ENCODE results near the gene LASP1. TPM values are rescaled to one million over a fixed set of nuclear protein-coding genes. Genes with fewer than 3 reads are reported as not detected.
"Not testable (repeated sequence)": the region's sequence is repeated elsewhere in the genome, so short reads cannot be mapped to it uniquely, and the experiment has no call there.

Gene LASP1
- polyA plus RNA-seq, 4 donors, result 152 to 296 (median 235) TPM

GRCh38 chr17:38933962-38934361 lies 64.1 kb downstream of the LASP1 start:
- not testable (repeated sequence) for H3K4me3 ChIP-seq (ENCODE audit: low read depth in 1 of 3, low read length in 3 of 3); H3K9me3 ChIP-seq (ENCODE audit: control insufficient read depth in 2 of 2, insufficient read depth in 1 of 2, low read depth in 1 of 2, low read length in 1 of 2); DNase-seq; H3K27me3 ChIP-seq (ENCODE audit: control insufficient read depth in 3 of 3, insufficient read depth in 3 of 3, low read length in 3 of 3); H3K4me1 ChIP-seq (ENCODE audit: control insufficient read depth in 3 of 3, insufficient read depth in 2 of 3, low read depth in 1 of 3, low read length in 2 of 3); H3K27ac ChIP-seq (ENCODE audit: low read depth in 1 of 3, low read length in 2 of 3); FAIRE-seq; H3K36me3 ChIP-seq (ENCODE audit: control insufficient read depth in 3 of 3, insufficient read depth in 2 of 3, low read depth in 1 of 3, low read length in 3 of 3)
- WGBS, 3 donors, result 70 to 77% (median 70%) methylated on average over 9 of the region's 9 CpGs

- no peaks in the 10 kb centered on the region for H3K27me3 ChIP-seq (ENCODE audit: control insufficient read depth in 3 of 3, insufficient read depth in 3 of 3, low read length in 3 of 3)
- H3K9me3 ChIP-seq (ENCODE audit: control insufficient read depth in 2 of 2, insufficient read depth in 1 of 2, low read depth in 1 of 2, low read length in 1 of 2), result no peaks in the 10 kb centered on the region
- no peak overlapping the region for H3K27ac ChIP-seq (ENCODE audit: low read depth in 1 of 3, low read length in 2 of 3)
- no peak overlapping the region for H3K4me3 ChIP-seq (ENCODE audit: low read depth in 1 of 3, low read length in 3 of 3)
- no peak for FAIRE-seq
- H3K36me3 ChIP-seq (ENCODE audit: control insufficient read depth in 3 of 3, insufficient read depth in 2 of 3, low read depth in 1 of 3, low read length in 3 of 3), result no peaks in the 10 kb centered on the region
- no peaks in the 10 kb centered on the region for H3K4me1 ChIP-seq (ENCODE audit: control insufficient read depth in 3 of 3, insufficient read depth in 2 of 3, low read depth in 1 of 3, low read length in 2 of 3)
- no peak for DNase-seq
Measured at GRCh38 chr17:38939987-38940386, 70.1 kb downstream of the LASP1 start.

GRCh38 chr17:38940404-38940803 lies 70.5 kb downstream of the LASP1 start:
- no peak overlapping the region for H3K4me3 ChIP-seq (ENCODE audit: low read depth in 1 of 3, low read length in 3 of 3)
- H3K27me3 ChIP-seq (ENCODE audit: control insufficient read depth in 3 of 3, insufficient read depth in 3 of 3, low read length in 3 of 3), result no peaks in the 10 kb centered on the region
- no peak overlapping the region for H3K27ac ChIP-seq (ENCODE audit: low read depth in 1 of 3, low read length in 2 of 3)
- 87 to 95% (median 91%) methylated on average over 1 of the region's 1 CpG for WGBS, 3 donors
- FAIRE-seq (no peak), DNase-seq (no peak)
- no peaks in the 10 kb centered on the region for H3K4me1 ChIP-seq (ENCODE audit: control insufficient read depth in 3 of 3, insufficient read depth in 2 of 3, low read depth in 1 of 3, low read length in 2 of 3)
- no peaks in the 10 kb centered on the region for H3K36me3 ChIP-seq (ENCODE audit: control insufficient read depth in 3 of 3, insufficient read depth in 2 of 3, low read depth in 1 of 3, low read length in 3 of 3)
- no peaks in the 10 kb centered on the region for H3K9me3 ChIP-seq (ENCODE audit: control insufficient read depth in 2 of 2, insufficient read depth in 1 of 2, low read depth in 1 of 2, low read length in 1 of 2)

GRCh38 chr17:38942696-38943334 lies 73.0 kb downstream of the LASP1 start:
- FAIRE-seq (no peak), DNase-seq (no peak)
- H3K27me3 ChIP-seq (ENCODE audit: control insufficient read depth in 3 of 3, insufficient read depth in 3 of 3, low read length in 3 of 3), result no peaks in the 10 kb centered on the region
- H3K4me3 ChIP-seq (ENCODE audit: low read depth in 1 of 3, low read length in 3 of 3), result no peak overlapping the region
- 42 to 61% (median 53%) methylated on average over 4 of the region's 4 CpGs for WGBS, 3 donors
- H3K27ac ChIP-seq (ENCODE audit: low read depth in 1 of 3, low read length in 2 of 3), result no peak overlapping the region
- no peaks in the 10 kb centered on the region for H3K4me1 ChIP-seq (ENCODE audit: control insufficient read depth in 3 of 3, insufficient read depth in 2 of 3, low read depth in 1 of 3, low read length in 2 of 3)
- no peaks in the 10 kb centered on the region for H3K9me3 ChIP-seq (ENCODE audit: control insufficient read depth in 2 of 2, insufficient read depth in 1 of 2, low read depth in 1 of 2, low read length in 1 of 2)
- H3K36me3 ChIP-seq (ENCODE audit: control insufficient read depth in 3 of 3, insufficient read depth in 2 of 3, low read depth in 1 of 3, low read length in 3 of 3), result no peaks in the 10 kb centered on the region

GRCh38 chr17:38943607-38944006 lies 73.7 kb downstream of the LASP1 start:
- Histone ChIP-seq H3K4me3 (ENCODE audit: low read depth in 1 of 3, low read length in 3 of 3) (no peak overlapping the region), H3K27ac (ENCODE audit: low read depth in 1 of 3, low read length in 2 of 3) (no peak overlapping the region), H3K36me3 (ENCODE audit: control insufficient read depth in 3 of 3, insufficient read depth in 2 of 3, low read depth in 1 of 3, low read length in 3 of 3) (no peaks in the 10 kb centered on the region), H3K27me3 (ENCODE audit: control insufficient read depth in 3 of 3, insufficient read depth in 3 of 3, low read length in 3 of 3) (no peaks in the 10 kb centered on the region), H3K4me1 (ENCODE audit: control insufficient read depth in 3 of 3, insufficient read depth in 2 of 3, low read depth in 1 of 3, low read length in 2 of 3) (no peaks in the 10 kb centered on the region), H3K9me3 (ENCODE audit: control insufficient read depth in 2 of 2, insufficient read depth in 1 of 2, low read depth in 1 of 2, low read length in 1 of 2) (no peaks in the 10 kb centered on the region)
- no peak for FAIRE-seq
- WGBS, 3 donors, result 35 to 51% (median 36%) methylated on average over 8 of the region's 8 CpGs
- no peak for DNase-seq

GRCh38 chr17:38947189-38947588 lies 77.3 kb downstream of the LASP1 start:
- H3K27me3 ChIP-seq (ENCODE audit: control insufficient read depth in 3 of 3, insufficient read depth in 3 of 3, low read length in 3 of 3), result no peaks in the 10 kb centered on the region
- no peaks in the 10 kb centered on the region for H3K9me3 ChIP-seq (ENCODE audit: control insufficient read depth in 2 of 2, insufficient read depth in 1 of 2, low read depth in 1 of 2, low read length in 1 of 2)
- H3K36me3 ChIP-seq (ENCODE audit: control insufficient read depth in 3 of 3, insufficient read depth in 2 of 3, low read depth in 1 of 3, low read length in 3 of 3), result no peaks in the 10 kb centered on the region
- DNase-seq, result no peak
- no peaks in the 10 kb centered on the region for H3K4me1 ChIP-seq (ENCODE audit: control insufficient read depth in 3 of 3, insufficient read depth in 2 of 3, low read depth in 1 of 3, low read length in 2 of 3)
- no peak for FAIRE-seq
- H3K27ac ChIP-seq (ENCODE audit: low read depth in 1 of 3, low read length in 2 of 3), result no peak overlapping the region
- 87 to 96% (median 89%) methylated on average over 2 of the region's 2 CpGs for WGBS, 3 donors
- no peak overlapping the region for H3K4me3 ChIP-seq (ENCODE audit: low read depth in 1 of 3, low read length in 3 of 3)

- not testable (repeated sequence) for H3K4me1 ChIP-seq (ENCODE audit: control insufficient read depth in 3 of 3, insufficient read depth in 2 of 3, low read depth in 1 of 3, low read length in 2 of 3); H3K4me3 ChIP-seq (ENCODE audit: low read depth in 1 of 3, low read length in 3 of 3); FAIRE-seq; H3K36me3 ChIP-seq (ENCODE audit: control insufficient read depth in 3 of 3, insufficient read depth in 2 of 3, low read depth in 1 of 3, low read length in 3 of 3); H3K27ac ChIP-seq (ENCODE audit: low read depth in 1 of 3, low read length in 2 of 3); H3K9me3 ChIP-seq (ENCODE audit: control insufficient read depth in 2 of 2, insufficient read depth in 1 of 2, low read depth in 1 of 2, low read length in 1 of 2); DNase-seq; H3K27me3 ChIP-seq (ENCODE audit: control insufficient read depth in 3 of 3, insufficient read depth in 3 of 3, low read length in 3 of 3)
- 73 to 80% (median 75%) methylated on average over 7 of the region's 7 CpGs for WGBS, 3 donors
Measured at GRCh38 chr17:38953800-38954199, 83.9 kb downstream of the LASP1 start.

- Histone ChIP-seq H3K27ac (ENCODE audit: low read depth in 1 of 3, low read length in 2 of 3) (no peak overlapping the region), H3K36me3 (ENCODE audit: control insufficient read depth in 3 of 3, insufficient read depth in 2 of 3, low read depth in 1 of 3, low read length in 3 of 3) (no peaks in the 10 kb centered on the region), H3K9me3 (ENCODE audit: control insufficient read depth in 2 of 2, insufficient read depth in 1 of 2, low read depth in 1 of 2, low read length in 1 of 2) (no peaks in the 10 kb centered on the region), H3K27me3 (ENCODE audit: control insufficient read depth in 3 of 3, insufficient read depth in 3 of 3, low read length in 3 of 3) (no peaks in the 10 kb centered on the region), H3K4me3 (ENCODE audit: low read depth in 1 of 3, low read length in 3 of 3) (no peak overlapping the region), H3K4me1 (ENCODE audit: control insufficient read depth in 3 of 3, insufficient read depth in 2 of 3, low read depth in 1 of 3, low read length in 2 of 3) (no peaks in the 10 kb centered on the region)
- FAIRE-seq, result no peak
- DNase-seq, result no peak
- WGBS, 3 donors, result 3 to 5% (median 5%) methylated on average over 1 of the region's 1 CpG
Measured at GRCh38 chr17:38958326-38958725, 88.5 kb downstream of the LASP1 start.

GRCh38 chr17:38958756-38959155 lies 88.9 kb downstream of the LASP1 start:
- no peak for DNase-seq
- Histone ChIP-seq H3K4me3 (ENCODE audit: low read depth in 1 of 3, low read length in 3 of 3) (no peak overlapping the region), H3K4me1 (ENCODE audit: control insufficient read depth in 3 of 3, insufficient read depth in 2 of 3, low read depth in 1 of 3, low read length in 2 of 3) (no peaks in the 10 kb centered on the region), H3K9me3 (ENCODE audit: control insufficient read depth in 2 of 2, insufficient read depth in 1 of 2, low read depth in 1 of 2, low read length in 1 of 2) (no peaks in the 10 kb centered on the region), H3K27me3 (ENCODE audit: control insufficient read depth in 3 of 3, insufficient read depth in 3 of 3, low read length in 3 of 3) (no peaks in the 10 kb centered on the region), H3K27ac (ENCODE audit: low read depth in 1 of 3, low read length in 2 of 3) (no peak overlapping the region), H3K36me3 (ENCODE audit: control insufficient read depth in 3 of 3, insufficient read depth in 2 of 3, low read depth in 1 of 3, low read length in 3 of 3) (no peaks in the 10 kb centered on the region)
- no peak for FAIRE-seq
